GM10847 (cell line): ENCODE measurements around the gene WIF1.

Source experiments
- POLR2A ChIP-seq: IDR thresholded peaks from 2 replicates; pipeline ENCODE4 v1.6.1; 2011; ENCODE audit not compliant: insufficient read length; ENCODE audit errors: extremely low read depth

The WIF1 gene, protein sequence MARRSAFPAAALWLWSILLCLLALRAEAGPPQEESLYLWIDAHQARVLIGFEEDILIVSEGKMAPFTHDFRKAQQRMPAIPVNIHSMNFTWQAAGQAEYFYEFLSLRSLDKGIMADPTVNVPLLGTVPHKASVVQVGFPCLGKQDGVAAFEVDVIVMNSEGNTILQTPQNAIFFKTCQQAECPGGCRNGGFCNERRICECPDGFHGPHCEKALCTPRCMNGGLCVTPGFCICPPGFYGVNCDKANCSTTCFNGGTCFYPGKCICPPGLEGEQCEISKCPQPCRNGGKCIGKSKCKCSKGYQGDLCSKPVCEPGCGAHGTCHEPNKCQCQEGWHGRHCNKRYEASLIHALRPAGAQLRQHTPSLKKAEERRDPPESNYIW

DNA sequence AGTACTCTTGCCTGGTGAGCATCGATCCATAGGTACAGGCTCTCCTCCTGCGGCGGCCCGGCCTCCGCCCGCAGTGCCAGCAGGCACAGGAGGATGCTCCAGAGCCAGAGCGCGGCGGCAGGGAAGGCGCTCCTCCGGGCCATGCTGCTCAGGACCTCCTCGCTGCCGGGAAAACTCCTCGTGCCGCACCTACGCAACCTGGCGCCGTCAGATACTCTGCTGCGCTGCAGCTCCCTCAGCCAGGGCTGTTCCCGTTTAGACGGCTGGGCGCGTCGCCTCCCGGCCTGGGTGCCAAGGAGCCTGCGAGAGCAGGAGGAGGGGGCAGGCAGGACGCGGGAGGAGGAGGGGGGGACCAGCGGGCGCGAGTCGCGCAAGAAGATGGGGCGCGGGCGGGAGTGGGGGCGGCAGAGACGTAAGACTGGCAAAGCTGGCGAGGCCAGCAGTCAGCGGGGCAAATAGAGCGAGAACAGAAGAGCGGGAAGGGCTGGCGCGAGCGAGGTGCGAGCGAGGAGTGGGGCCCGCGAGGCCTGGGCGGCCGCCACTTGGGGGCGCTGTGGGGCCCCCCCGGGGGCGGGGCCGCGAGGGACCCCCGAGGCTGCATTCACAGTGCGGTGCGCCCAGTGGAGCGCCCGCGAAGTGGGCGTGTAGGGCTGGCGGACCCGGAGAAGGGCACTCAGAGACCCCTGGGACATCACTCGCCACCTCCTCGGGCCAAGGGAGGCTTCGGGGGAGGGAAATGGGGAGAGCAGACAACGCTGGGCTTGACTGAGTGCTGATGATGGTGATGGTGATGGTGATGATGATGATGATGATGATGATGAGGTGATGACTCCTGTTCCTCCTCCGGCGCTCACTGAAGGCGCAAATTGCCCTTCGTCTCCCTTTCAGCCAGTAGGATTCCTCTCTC, at the start of gene WIF1:
TSS of gene WIF1 (minus strand) at position 257 of the 907 bp plus-strand sequence. CDS start at position 143, 114 bp downstream.
- no peak for TF ChIP-seq POLR2A

DNA sequence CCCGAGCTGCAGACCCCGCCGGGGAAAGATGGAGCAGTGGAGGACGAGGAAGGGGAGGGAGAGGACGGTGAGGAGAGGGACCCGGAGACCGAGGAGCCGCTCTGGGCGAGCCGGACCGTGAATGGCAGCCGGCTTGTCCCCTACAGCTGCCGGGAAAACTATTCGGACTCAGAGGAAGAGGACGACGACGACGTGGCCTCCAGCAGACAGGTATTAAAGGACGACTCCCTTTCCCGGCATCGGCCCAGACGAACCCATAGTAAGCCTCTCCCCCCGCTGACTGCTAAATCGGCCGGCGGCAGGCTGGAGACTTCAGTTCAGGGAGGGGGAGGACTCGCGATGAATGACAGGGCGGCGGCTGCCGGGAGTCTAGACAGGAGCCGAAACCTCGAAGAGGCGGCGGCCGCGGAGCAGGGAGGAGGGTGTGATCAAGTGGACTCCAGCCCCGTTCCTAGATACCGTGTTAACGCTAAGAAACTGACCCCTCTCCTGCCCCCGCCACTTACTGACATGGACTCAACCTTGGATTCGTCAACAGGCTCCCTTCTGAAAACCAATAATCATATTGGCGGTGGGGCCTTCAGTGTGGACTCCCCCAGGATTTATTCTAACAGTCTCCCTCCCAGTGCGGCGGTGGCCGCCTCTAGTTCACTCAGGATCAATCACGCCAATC, 49.2 kb upstream of the WIF1 start:
- TF ChIP-seq POLR2A, result no peak

DNA sequence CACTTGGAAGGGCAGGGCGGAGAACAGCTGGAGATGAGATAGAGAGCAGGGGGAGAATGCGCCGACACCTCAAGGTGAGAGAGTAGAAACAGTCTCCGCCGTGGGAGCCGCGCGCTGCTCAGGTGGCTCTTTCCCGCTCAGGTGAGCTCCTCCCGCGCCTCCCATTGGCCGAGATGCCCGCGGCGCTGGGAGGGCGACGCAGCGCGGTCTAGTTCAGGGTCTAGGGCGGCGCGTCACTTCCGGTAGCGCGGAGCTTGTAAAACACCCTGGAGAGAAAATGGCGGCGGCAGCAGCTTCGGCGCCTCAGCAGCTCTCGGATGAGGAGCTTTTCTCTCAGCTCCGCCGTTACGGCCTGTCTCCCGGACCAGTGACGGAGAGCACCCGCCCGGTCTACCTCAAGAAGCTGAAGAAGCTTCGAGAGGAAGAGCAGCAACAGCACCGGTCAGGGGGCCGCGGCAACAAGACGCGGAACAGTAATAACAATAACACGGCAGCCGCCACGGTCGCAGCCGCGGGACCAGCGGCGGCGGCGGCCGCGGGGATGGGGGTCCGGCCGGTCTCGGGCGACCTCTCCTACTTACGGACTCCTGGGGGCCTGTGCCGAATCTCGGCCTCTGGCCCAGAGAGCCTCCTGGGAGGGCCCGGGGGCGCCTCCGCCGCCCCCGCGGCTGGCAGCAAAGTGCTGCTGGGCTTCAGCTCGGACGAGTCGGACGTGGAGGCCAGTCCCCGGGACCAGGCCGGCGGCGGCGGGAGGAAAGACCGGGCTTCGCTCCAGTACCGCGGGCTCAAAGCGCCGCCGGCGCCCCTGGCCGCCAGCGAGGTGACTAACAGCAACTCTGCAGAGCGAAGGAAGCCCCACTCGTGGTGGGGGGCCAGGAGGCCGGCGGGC, 48.5 kb upstream of the WIF1 start, which contains the start of gene LEMD3:
TSS of gene LEMD3 (plus strand) at position 264 of the 889 bp plus-strand sequence. CDS start at position 278, 14 bp downstream.
- peak; percentile 92 for TF ChIP-seq POLR2A

DNA sequence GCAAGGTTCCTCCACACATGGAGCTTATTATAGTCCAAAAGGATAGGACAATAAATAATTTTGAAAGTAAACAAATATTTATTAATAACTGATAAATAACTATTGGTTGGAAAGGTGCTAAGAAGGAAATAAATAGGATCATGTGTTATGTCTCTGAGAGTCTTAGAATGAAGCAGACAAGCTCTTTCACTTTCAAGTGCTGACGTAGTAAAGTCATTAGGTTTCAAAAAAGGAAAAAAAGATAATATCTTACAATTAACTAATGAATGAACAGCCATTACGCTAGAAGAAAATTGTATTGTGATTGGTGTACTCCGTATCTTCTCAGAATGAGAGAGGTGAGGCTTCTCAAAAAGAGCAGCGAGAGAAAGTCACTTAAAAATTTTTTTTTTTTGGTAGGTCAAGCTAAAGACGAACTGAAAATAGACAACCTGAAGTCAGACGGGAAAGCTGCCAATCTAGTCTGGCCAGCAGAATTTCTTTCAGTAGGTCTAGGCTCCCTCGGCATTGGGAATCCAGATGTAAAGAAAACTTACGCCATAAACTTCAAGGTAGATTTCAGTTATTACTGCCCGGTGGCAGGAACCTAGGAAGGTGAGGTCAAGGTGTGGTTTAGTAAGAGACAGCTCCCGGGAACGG, 47.7 kb upstream of the WIF1 start:
- TF ChIP-seq POLR2A, result no peak

DNA sequence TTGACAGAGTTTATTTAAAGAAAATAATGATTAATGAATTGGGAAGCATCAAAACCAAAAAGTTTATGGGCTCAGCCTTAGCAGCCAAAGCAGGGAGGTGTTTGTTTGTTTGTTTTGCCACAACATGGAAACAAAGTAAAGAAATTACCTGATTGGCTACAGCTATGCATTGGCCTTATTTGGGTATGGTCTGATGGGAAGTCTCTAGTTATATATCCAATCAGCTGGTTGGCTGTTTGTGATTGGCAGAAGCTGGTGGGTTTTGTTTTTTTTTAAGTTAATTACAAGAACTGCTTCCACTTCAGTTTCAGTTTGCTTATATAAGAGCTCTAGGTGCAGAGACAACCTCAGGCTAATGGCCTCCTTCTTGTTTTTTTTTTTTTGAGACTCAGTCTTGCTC, 43.7 kb upstream of the WIF1 start:
- TF ChIP-seq POLR2A, result no peak

DNA sequence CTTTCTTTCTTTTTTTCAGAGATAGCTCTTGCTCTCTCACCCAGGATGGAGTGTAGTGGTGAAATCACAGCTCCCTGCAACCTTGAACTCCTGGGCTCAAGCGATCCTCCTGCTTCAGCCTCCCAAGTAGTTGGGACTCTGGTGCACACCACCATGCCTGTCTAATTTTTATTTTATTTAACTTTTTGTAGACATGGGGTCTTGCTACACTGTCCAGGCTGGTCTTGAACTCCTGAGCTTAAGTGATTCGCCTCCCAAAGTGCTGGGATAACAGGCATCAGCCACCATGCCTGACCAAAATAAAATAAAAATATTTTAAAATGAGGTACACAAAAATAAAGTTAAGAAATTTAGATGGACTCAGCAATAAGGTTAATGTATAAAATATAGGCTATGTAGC, 43.1 kb upstream of the WIF1 start:
- no peak for TF ChIP-seq POLR2A

DNA sequence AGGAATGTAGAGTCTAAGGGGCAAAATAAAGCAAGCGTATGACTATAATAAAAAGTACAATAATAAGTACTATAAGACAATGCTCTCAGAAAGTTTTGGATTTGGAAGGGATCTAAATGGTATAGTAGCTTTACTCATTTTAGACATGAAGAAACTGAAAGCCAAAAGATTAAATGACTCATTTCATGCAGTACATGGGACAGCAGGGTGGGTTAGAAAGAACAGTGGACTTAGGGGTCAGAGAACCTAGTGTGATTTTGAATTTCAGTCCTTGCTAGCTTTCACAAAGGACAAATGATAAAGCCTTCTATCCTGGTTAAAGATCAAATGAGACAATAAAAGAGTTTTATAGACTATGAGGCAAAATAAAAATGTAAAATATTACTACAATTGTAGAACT, 41.5 kb upstream of the WIF1 start:
- no peak for TF ChIP-seq POLR2A

DNA sequence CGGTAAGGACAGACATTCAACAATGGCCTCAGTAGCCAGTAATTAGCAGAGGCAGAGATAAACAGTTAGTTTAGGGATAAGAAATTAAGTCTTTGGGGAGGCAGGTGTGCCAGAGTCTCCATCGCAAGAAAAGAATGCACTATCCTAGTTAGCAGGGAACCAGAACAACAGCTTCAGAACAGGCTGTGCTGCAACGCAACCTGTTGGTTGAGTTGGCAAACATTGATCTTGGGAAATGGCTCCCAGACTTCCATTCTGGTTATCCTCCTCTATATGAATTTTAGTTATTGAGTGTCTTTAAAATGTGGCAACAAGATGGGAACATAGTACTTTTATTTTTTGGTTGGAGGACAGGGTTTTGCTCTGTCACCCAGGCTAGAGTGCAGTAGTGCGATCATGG, 36.0 kb upstream of the WIF1 start:
- TF ChIP-seq POLR2A, result no peak

DNA sequence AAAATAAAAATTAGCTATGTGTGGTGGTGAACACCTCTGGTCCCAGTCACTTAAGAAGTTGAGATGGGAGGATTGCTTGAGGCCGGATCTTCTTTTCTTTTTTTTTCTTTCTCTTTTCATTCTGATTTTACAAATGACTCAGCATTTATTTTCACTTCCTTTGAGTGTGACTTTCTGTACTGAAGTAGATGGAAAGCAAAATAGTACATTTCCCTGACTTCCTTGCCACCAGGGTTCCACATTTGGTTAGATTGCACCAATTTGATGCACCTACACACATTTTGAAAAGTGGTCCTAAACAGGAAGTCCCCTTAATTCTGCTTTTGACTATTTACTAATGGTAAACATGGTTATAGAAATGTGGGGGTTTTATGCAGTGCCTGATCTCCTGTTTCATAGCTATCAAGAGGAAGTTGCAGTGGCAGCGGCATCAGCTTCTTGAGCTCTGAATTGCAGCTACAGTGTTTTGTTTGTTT, 35.3 kb upstream of the WIF1 start:
- TF ChIP-seq POLR2A, result no peak

DNA sequence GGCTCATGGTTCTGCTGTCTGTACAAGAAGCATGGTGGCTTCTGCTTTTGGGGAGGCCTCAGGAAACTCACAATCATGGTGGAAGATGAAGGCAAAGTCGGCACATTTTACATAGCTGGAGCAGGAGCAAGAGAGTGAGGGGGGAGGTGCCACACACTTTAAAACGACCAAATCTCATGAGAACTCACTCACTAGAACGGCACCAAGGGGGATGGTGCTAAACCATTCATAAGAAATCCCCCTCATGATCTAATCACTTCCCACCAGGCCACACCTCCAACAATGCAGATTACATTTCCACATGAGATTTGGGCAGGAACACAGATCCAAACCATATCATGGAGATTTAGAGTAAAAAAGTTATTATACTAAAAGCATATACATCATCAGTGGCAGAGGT, 34.7 kb upstream of the WIF1 start:
- TF ChIP-seq POLR2A, result no peak

DNA sequence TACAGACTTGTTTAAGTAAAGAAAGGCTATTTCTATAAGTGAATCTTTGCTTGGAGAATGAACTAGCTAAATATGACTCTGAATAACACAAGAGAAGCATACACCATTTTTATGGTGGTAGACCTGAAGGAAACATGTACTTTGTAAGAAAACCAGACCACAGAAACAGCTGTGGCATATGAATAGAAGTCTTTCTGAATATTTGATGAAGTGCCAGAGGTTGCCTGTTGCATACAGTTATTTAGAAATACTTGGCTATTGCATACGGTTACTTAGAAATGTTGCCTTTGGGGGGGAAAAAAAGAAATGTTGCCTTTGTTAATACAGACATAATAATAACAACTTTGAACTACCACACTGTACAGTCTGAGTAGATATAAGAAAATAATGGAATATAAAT, 31.5 kb upstream of the WIF1 start:
- TF ChIP-seq POLR2A, result no peak

DNA sequence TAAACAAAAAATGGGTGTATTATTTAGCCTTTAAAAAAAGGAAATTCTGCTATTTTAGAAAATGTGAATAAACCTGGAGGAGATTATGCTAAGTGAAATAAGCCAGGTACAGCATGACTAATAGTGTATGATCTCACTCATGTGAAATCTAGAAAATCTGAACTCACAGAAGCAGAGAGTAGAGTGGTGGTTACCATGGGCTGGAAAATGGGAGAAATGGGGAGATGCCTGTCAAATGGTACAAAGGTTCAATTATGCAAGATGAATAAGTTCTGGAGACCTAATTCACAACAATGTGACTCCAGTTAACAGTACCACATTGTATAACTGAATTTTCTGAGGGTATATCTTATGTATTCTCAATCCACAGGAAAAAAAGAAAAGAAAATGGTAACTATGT, 30.9 kb upstream of the WIF1 start:
- no peak for TF ChIP-seq POLR2A

DNA sequence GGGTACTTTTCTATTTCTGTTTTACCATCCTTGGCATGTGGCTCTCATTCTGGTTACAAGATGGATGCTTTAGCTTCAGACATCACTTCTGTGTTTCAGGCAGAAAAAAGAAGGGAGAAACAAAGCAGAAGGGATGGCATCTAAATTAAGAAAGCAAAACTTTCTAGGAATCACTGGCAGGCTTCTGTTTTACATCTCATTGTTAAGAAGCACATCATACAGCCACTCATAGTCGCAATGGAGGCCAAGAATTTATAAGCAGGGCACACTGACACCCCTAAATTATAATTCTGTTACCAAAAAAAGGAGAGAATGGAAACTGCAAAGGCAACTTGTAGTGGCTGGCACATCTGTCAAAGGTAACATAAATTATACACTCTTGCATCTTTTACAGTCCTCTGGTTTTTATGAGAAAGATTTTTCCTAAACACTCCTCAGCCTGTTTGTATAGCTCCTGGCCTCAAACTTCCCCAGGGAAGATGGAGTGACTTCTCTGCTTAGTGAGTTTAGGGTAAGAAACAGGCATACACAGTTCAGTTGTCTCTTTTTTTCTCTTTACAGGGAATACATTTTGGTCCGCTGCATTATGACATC, 26.3 kb upstream of the WIF1 start:
- TF ChIP-seq POLR2A, result no peak

DNA sequence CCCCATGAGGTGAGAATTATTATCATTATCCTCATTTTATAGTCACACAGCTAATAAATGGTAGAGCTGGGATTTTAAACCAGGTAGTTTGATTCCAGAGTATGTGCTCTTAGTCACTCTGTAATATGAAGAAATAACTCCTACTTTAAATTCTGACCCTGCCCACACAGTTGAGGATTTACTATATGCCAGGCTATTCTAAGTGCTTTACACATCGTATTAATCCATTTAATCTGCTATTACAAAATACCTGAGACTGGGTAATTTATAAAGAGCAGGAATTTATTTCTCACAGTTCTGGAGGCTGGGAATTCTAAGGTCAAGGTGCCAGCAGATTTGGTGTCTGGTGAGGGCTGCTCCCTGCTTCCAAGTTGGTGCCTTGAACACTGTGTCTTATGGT, 19.6 kb upstream of the WIF1 start:
- TF ChIP-seq POLR2A, result no peak

DNA sequence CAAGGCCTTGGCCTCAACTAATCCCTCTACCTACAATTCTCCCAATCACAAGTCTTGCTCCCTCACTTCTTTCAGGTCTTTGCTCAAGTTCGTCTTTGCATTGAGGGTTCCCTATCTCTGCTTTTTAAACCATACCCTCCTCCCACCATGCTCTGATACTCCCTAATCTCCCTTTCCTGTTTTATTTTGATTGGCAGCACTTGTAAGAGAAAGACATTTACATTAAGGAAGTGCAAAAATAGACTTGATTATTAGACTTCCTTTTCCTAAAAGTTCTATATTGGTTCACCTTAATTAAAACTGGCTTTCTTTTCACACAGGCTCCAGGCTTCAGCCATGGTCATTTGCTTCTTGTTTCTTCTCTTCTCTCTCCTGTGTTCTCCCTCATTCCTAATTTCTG, 18.3 kb upstream of the WIF1 start:
- no peak for TF ChIP-seq POLR2A
